ENCODE data around the gene ZNF8.
"Not testable (repeated sequence)": the region's sequence is repeated elsewhere in the genome, so short reads cannot be mapped to it uniquely, and the experiment has no call there.

The ZNF8 gene

DNA sequence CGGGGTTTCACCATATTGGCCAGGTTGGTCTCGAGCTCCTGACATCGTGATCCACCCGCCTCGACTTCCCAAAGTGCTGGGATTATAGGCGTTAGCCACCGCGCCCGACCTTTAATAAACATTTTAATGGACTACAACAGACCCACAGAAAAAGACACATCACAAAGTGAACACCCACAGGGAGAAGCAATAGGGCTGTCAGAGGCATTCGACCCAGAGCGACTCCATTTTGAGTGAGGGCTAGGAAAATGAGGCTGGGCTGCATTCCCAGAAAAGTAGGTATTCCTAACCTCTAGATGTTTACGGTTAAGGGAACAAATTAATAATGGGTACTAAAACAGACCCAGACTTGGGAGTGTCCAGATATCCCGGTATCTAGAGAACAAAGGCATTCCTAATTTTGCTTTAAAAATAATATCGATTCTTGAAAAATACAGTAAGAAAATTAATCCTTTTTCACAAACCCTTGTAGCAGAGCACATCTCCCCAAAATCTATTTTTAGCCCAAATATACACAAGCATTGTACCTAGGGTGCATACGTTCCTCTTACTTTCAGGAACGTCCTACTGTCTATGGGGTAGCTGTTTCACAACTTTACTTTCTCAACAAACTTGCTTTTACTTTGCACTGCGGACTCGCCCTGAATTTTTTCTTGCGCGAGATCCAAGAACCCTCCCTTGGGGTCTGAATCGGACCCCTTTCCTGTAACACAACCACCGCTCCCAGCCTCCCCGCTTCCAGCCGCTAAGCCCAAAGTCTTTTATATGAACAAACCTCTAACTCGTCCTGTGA lies 811 bp upstream of the ZNF8 start:
- Mint-ChIP-seq H3K4me3 (peak overlapping the region; percentile 91), H3K27ac (peak overlapping the region; percentile 94), H3K9me3 (peaks cover 10% of the 10 kb centered on the region), H3K36me3 (peaks cover 71% of the 10 kb centered on the region), H3K4me1 (peaks cover 34% of the 10 kb centered on the region)
- no peak for ATAC-seq
- DNase-seq (ENCODE audit: low spot score in 2 of 2): no peak

- DNase-seq (ENCODE audit: low spot score in 2 of 2) (peak; percentile 25 to 83), ATAC-seq (peak; percentile 39)
- Mint-ChIP-seq H3K4me1 (peaks cover 34% of the 10 kb centered on the region), H3K36me3 (peaks cover 65% of the 10 kb centered on the region), H3K9me3 (peaks cover 7% of the 10 kb centered on the region), H3K4me3 (peak overlapping the region; percentile 91), H3K27ac (peak overlapping the region; percentile 94)
These were observed 528 bp downstream of the ZNF8 start for GRCh38 chr19:58279042-58279924.

DNA sequence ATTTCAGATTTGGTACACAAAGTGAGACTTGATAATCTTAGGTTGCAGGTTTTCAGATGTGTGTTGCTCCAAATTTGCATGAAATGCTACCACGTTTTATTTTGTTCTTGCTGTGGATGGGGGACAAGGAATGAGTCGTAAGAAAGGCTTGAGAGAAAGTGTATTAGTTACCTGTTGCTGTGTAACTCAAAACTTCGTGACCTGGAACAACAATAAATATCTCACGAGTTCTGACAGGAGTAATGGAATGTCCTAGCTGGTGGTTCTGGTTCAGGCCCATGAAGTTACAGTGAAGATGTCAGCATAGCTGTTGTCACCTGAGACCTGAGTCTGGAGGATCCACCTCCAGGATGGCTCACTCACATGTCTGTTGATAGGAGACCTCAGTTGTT lies 1.2 kb downstream of the ZNF8 start:
- ATAC-seq (no peak), DNase-seq (ENCODE audit: low spot score in 2 of 2) (no peak)
- H3K4me3 Mint-ChIP-seq: peak overlapping the region; percentile 91
- peaks cover 63% of the 10 kb centered on the region for H3K36me3 Mint-ChIP-seq
- H3K9me3 Mint-ChIP-seq: peaks cover 4% of the 10 kb centered on the region
- H3K27ac Mint-ChIP-seq: peak overlapping the region; percentile 94
- H3K4me1 Mint-ChIP-seq: peaks cover 34% of the 10 kb centered on the region

DNA sequence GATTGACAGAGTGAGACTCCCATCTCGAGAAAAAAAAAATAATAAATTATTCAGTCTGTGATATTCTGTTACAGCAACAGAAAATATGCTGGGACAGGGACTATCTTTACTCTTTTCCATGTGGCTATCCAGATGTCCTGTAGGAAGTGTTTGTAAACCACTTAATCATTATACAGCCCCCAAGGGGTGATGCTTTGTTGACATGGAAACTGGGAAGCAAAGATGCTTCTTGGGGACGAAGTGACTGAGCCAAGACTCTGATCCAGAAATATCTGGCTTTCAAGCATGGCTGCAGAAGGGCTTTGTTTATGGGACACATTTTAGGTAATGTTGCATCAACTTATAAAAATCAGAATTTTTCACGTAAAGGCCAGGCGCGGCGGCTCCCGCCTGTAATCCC lies 5.4 kb downstream of the ZNF8 start:
- no peak for DNase-seq (ENCODE audit: low spot score in 2 of 2)
- Mint-ChIP-seq H3K36me3 (peaks cover 73% of the 10 kb centered on the region), H3K27ac (no peak overlapping the region), H3K4me1 (peaks cover 26% of the 10 kb centered on the region), H3K4me3 (no peak overlapping the region), H3K9me3 (no peaks in the 10 kb centered on the region)
- no peak for ATAC-seq

DNA sequence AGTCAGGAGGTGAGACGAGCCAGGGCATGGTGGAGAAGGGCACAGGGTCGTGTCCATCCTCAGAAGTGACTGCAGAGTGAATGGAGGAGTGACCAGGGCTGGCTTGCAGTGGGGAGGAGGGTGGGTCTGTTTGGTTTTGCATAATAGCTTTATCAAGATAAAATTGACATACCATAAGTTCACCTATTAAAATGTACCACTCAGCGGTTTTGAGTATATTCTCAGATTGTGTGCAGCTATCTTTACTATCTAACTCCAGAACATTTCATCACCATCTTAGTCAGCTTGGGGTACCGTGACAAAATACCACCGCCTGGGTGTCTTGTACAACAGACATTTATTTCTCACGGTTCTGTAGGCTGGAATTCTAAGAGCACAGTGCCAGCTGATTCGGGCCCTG lies 13.2 kb downstream of the ZNF8 start:
- ATAC-seq: no peak
- Mint-ChIP-seq H3K36me3 (peaks cover 73% of the 10 kb centered on the region), H3K4me1 (no peaks in the 10 kb centered on the region), H3K4me3 (no peak overlapping the region), H3K27ac (no peak overlapping the region), H3K9me3 (peaks cover 8% of the 10 kb centered on the region)
- no peak for DNase-seq (ENCODE audit: low spot score in 2 of 2)

DNA sequence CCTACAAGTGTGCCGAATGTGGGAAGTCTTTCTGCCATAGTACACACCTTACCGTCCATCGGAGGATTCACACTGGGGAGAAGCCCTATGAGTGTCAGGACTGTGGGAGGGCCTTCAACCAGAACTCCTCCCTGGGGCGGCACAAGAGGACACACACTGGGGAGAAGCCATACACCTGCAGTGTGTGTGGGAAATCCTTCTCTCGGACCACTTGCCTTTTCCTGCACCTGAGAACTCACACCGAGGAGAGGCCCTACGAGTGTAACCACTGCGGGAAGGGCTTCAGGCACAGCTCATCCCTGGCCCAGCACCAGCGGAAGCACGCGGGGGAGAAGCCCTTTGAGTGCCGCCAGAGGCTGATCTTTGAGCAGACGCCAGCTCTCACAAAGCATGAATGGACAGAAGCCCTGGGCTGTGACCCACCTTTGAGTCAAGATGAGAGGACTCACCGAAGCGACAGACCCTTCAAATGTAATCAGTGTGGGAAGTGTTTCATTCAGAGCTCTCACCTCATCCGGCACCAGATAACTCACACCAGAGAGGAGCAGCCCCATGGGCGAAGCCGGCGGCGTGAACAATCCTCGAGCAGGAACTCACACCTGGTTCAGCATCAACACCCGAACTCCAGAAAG lies 16.1 kb downstream of the ZNF8 start:
- Mint-ChIP-seq H3K4me1 (no peaks in the 10 kb centered on the region), H3K9me3 (peaks cover 8% of the 10 kb centered on the region), H3K4me3 (no peak overlapping the region), H3K36me3 (peaks cover 43% of the 10 kb centered on the region), H3K27ac (no peak overlapping the region)
- DNase-seq (ENCODE audit: low spot score in 2 of 2) (no peak), ATAC-seq (no peak)

- no peak for ATAC-seq
- Mint-ChIP-seq H3K4me3 (no peak overlapping the region), H3K9me3 (peaks cover 8% of the 10 kb centered on the region), H3K36me3 (peaks cover 35% of the 10 kb centered on the region), H3K27ac (no peak overlapping the region), H3K4me1 (peaks cover 4% of the 10 kb centered on the region)
- no peak for DNase-seq (ENCODE audit: low spot score in 2 of 2)
These were observed 17.3 kb downstream of the ZNF8 start for GRCh38 chr19:58296104-58296503.

DNA sequence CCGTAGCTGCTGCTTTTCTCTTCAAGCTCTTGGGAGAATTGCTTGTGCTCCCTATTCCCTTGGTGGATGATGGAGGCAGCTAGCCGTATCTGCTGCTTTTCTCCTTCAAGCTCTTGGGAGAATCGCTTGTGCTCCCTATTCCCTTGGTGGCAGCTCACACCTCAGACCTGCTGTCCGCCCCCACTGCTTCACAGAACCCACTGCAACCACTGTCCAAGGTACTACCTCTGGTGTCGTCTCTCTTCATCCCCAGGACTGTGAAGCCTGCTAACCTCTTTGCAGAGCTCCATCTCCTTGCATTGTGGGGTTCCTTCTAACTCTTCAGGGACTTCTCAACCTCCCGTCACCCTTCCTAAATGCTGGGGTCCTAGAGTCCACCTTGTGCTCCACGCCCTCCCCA lies 21.9 kb downstream of the ZNF8 start:
- H3K9me3 Mint-ChIP-seq: no peaks in the 10 kb centered on the region
- H3K4me1 Mint-ChIP-seq: peaks cover 19% of the 10 kb centered on the region
- no peak overlapping the region for H3K4me3 Mint-ChIP-seq
- ATAC-seq: no peak
- peaks cover 15% of the 10 kb centered on the region for H3K36me3 Mint-ChIP-seq
- H3K27ac Mint-ChIP-seq: no peak overlapping the region
- no peak for DNase-seq (ENCODE audit: low spot score in 2 of 2)

GRCh38 chr19:58304255-58304654 lies 25.5 kb downstream of the ZNF8 start:
- DNase-seq (ENCODE audit: low spot score in 2 of 2) (no peak), ATAC-seq (no peak)
- Mint-ChIP-seq H3K4me1 (peaks cover 46% of the 10 kb centered on the region), H3K36me3 (peaks cover 51% of the 10 kb centered on the region), H3K9me3 (no peaks in the 10 kb centered on the region), H3K27ac (peak overlapping the region; percentile 98), H3K4me3 (peak overlapping the region; percentile 98)

GRCh38 chr19:58304748-58305064 lies 26.0 kb downstream of the ZNF8 start:
- no peak for ATAC-seq
- Mint-ChIP-seq H3K27ac (peak overlapping the region; percentile 98), H3K4me1 (peaks cover 50% of the 10 kb centered on the region), H3K4me3 (peak overlapping the region; percentile 98), H3K36me3 (peaks cover 56% of the 10 kb centered on the region), H3K9me3 (no peaks in the 10 kb centered on the region)
- DNase-seq (ENCODE audit: low spot score in 2 of 2): no peak

- Mint-ChIP-seq H3K36me3 (peaks cover 62% of the 10 kb centered on the region), H3K4me3 (peak within 1 kb of the TSS; percentile 98), H3K9me3 (no peaks in the 10 kb centered on the region), H3K4me1 (peaks cover 55% of the 10 kb centered on the region), H3K27ac (peak within 1 kb of the TSS; percentile 98)
- peak; percentile 81 to 95 for DNase-seq (ENCODE audit: low spot score in 2 of 2)
- peak; percentile 99 for ATAC-seq
These were observed 26.5 kb downstream of the ZNF8 start, which contains the start of gene ERVK3-1 for GRCh38 chr19:58305065-58305931. Gene ERVK3-1 (plus strand): TSS chr19:58305377. CDS start chr19:58312169, 6,792 bp downstream.

GRCh38 chr19:58305932-58306323 lies 27.2 kb downstream of the ZNF8 start:
- H3K4me3 Mint-ChIP-seq: peak overlapping the region; percentile 98
- no peaks in the 10 kb centered on the region for H3K9me3 Mint-ChIP-seq
- peaks cover 54% of the 10 kb centered on the region for H3K4me1 Mint-ChIP-seq
- H3K36me3 Mint-ChIP-seq: peaks cover 62% of the 10 kb centered on the region
- DNase-seq (ENCODE audit: low spot score in 2 of 2) (peak in 1 of 2 donors; percentile 52), ATAC-seq (no peak)
- H3K27ac Mint-ChIP-seq: peak overlapping the region; percentile 98

- H3K4me1 Mint-ChIP-seq: peaks cover 50% of the 10 kb centered on the region
- no peaks in the 10 kb centered on the region for H3K9me3 Mint-ChIP-seq
- H3K27ac Mint-ChIP-seq: no peak overlapping the region
- peaks cover 77% of the 10 kb centered on the region for H3K36me3 Mint-ChIP-seq
- ATAC-seq (no peak), DNase-seq (ENCODE audit: low spot score in 2 of 2) (no peak)
- H3K4me3 Mint-ChIP-seq: no peak overlapping the region
These were observed 29.0 kb downstream of the ZNF8 start for GRCh38 chr19:58307736-58308135.

- Mint-ChIP-seq H3K36me3 (peaks cover 96% of the 10 kb centered on the region), H3K4me1 (peaks cover 37% of the 10 kb centered on the region)
- H3K27ac Mint-ChIP-seq; DNase-seq (ENCODE audit: low spot score in 2 of 2); H3K9me3 Mint-ChIP-seq; ATAC-seq; H3K4me3 Mint-ChIP-seq: not testable (repeated sequence)
These were observed 31.9 kb downstream of the ZNF8 start for GRCh38 chr19:58310685-58311084.
